ENCODE data around the gene PCDHB9. TPM values are rescaled to one million over a fixed set of nuclear protein-coding genes. Genes with fewer than 3 reads are reported as not detected.
"Not testable (repeated sequence)": the region's sequence is repeated elsewhere in the genome, so short reads cannot be mapped to it uniquely, and the experiment has no call there.

Gene PCDHB9
- total RNA-seq, 1 donor from 2014 or later = 3.1 TPM

DNA sequence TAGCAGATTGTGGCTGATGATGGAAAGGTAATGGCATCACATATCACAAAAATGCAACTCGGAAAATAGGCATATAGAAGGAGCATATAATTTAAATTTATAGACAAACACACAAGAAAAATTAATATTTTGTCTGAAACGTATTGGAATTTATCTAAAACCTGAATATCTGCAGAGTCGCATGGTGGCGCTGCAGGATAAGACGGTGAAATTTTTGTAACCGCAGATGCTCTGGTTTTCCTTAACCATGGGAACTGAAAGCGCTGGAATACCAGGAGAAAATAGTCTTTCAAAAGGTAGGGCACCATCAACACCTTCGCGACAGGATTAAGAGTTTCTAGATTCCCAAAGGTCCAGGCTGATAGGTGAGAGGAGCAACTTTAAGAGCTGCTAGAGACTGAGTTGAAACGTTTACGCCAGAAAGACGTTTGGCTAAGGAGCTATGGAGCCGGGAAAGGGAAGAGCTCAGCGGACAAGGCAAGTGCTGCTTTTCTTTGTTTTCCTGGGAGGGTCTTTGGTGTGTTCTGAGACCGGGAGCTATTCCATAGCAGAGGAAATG, 47.2 kb downstream of the PCDHB9 start:
- H3K36me3 Mint-ChIP-seq (ENCODE audit: low read depth) = peaks cover 24% of the 10 kb centered on the region
- no peak overlapping the region for H3K27ac Mint-ChIP-seq (ENCODE audit: unreplicated experiment)
- H3K4me3 Mint-ChIP-seq (ENCODE audit: unreplicated experiment) = no peak overlapping the region
- no peak for DNase-seq (ENCODE audit: low spot score)
- H3K4me1 Mint-ChIP-seq (ENCODE audit: low read depth) = no peaks in the 10 kb centered on the region
- TF ChIP-seq, protein P1, sequence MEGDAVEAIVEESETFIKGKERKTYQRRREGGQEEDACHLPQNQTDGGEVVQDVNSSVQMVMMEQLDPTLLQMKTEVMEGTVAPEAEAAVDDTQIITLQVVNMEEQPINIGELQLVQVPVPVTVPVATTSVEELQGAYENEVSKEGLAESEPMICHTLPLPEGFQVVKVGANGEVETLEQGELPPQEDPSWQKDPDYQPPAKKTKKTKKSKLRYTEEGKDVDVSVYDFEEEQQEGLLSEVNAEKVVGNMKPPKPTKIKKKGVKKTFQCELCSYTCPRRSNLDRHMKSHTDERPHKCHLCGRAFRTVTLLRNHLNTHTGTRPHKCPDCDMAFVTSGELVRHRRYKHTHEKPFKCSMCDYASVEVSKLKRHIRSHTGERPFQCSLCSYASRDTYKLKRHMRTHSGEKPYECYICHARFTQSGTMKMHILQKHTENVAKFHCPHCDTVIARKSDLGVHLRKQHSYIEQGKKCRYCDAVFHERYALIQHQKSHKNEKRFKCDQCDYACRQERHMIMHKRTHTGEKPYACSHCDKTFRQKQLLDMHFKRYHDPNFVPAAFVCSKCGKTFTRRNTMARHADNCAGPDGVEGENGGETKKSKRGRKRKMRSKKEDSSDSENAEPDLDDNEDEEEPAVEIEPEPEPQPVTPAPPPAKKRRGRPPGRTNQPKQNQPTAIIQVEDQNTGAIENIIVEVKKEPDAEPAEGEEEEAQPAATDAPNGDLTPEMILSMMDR (IDR thresholded peaks at IDR 0.05) = no peak
- peaks cover 66% of the 10 kb centered on the region for H3K9me3 Mint-ChIP-seq (ENCODE audit: low read depth)
- no peaks in the 10 kb centered on the region for H3K27me3 Mint-ChIP-seq (ENCODE audit: low read depth)

DNA sequence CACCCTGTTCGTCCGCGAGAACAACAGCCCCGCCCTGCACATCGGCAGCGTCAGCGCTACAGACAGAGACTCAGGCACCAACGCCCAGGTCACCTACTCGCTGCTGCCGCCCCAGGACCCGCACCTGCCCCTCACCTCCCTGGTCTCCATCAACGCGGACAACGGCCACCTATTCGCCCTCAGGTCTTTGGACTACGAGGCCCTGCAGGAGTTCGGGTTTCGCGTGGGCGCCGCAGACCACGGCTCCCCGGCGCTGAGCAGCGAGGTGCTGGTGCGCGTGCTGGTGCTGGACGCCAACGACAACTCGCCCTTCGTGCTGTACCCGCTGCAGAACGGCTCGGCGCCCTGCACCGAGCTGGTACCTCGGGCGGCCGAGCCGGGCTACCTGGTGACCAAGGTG, 49.0 kb downstream of the PCDHB9 start:
- not testable (repeated sequence) for H3K27ac Mint-ChIP-seq (ENCODE audit: unreplicated experiment); H3K27me3 Mint-ChIP-seq (ENCODE audit: low read depth)
- H3K9me3 Mint-ChIP-seq (ENCODE audit: low read depth) = peaks cover 75% of the 10 kb centered on the region

DNA sequence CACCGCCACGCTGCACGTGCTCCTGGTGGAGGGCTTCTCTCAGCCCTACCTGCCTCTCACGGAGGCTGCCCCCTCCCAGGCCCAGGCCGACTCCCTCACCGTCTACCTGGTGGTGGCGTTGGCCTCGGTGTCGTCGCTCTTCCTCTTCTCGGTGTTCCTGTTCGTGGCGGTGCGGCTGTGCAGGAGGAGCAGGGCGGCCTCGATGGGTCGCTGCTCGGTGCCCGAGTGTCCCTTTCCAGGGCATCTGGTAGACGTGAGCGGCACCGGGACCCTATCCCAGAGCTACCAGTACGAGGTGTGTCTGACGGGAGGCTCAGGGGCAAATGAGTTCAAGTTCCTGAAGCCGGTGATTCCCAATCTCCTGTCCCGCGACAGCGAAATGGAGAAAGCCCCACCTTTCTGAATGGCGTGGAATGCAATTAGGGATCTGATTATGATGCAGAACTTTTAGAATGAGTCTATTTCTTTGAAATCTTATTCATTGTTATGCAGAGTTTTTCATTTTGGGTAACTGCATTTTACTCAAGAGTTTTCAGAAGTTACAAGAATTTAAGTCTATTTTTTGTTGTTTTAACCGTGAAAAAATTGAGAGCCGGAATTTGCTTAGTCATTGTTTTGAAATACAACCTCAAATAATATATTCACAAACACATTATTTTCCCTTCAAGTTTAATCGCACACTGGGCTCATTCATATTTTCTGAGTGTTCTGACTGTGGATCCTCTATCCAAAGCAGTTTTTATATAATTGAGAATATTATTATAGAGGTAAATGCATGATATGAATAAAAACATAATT, 49.8 kb downstream of the PCDHB9 start:
- H3K4me1 Mint-ChIP-seq (ENCODE audit: low read depth) = no peaks in the 10 kb centered on the region
- peak; percentile 86 for DNase-seq (ENCODE audit: low spot score)
- peaks cover 70% of the 10 kb centered on the region for H3K9me3 Mint-ChIP-seq (ENCODE audit: low read depth)
- H3K4me3 Mint-ChIP-seq (ENCODE audit: unreplicated experiment) = no peak overlapping the region
- H3K36me3 Mint-ChIP-seq (ENCODE audit: low read depth) = peaks cover 35% of the 10 kb centered on the region
- H3K27me3 Mint-ChIP-seq (ENCODE audit: low read depth) = no peaks in the 10 kb centered on the region
- H3K27ac Mint-ChIP-seq (ENCODE audit: unreplicated experiment) = no peak overlapping the region
- TF ChIP-seq, protein P1 (IDR thresholded peaks at IDR 0.05) = no peak

More for the DNA sequence above, 49.0 kb downstream of the PCDHB9 start:
- peak; percentile 86 for DNase-seq (ENCODE audit: low spot score)
- H3K4me1 Mint-ChIP-seq (ENCODE audit: low read depth); H3K4me3 Mint-ChIP-seq (ENCODE audit: unreplicated experiment): not testable (repeated sequence)
- H3K36me3 Mint-ChIP-seq (ENCODE audit: low read depth) = peaks cover 37% of the 10 kb centered on the region

Other genes with a start within 250 kb of the PCDHB9 start
- 4.9 to 7.1 TPM (median 6.7 TPM) in 3 replicates for gene PCDHAC2, start 220.7 kb upstream of the PCDHB9 start, total RNA-seq
- gene PCDHB1, start 135.8 kb upstream of the PCDHB9 start, total RNA-seq = 0.05 TPM in 1 of 3 replicates, not detected in the others
- gene PCDHB2, start 92.5 kb upstream of the PCDHB9 start, total RNA-seq = 60.5 to 90.1 TPM (median 64.5 TPM) in 3 replicates
- gene PCDHB3, start 86.7 kb upstream of the PCDHB9 start, total RNA-seq = 5.6 to 12.1 TPM (median 5.6 TPM) in 3 replicates
- gene PCDHB4, start 65.3 kb upstream of the PCDHB9 start, total RNA-seq = 2.0 to 5.4 TPM (median 2.0 TPM) in 3 replicates
- 6.6 to 11.4 TPM (median 10.2 TPM) in 3 replicates for gene PCDHB5, start 52.0 kb upstream of the PCDHB9 start, total RNA-seq
- 1.2 to 3.1 TPM (median 1.2 TPM) in 3 replicates for gene PCDHB6, start 37.1 kb upstream of the PCDHB9 start, total RNA-seq
- 1.1 to 2.5 TPM (median 1.2 TPM) in 3 replicates for gene PCDHB7, start 14.5 kb upstream of the PCDHB9 start, total RNA-seq
- gene PCDHB8, start 9.4 kb upstream of the PCDHB9 start, total RNA-seq = 1.1 to 3.1 TPM (median 1.7 TPM) in 3 replicates
- gene PCDHB16, start 4.8 kb upstream of the PCDHB9 start, total RNA-seq = 4.3 to 6.1 TPM (median 5.9 TPM) in 3 replicates
- gene PCDHB10, start 5.2 kb downstream of the PCDHB9 start, total RNA-seq = 3.8 to 5.3 TPM (median 4.3 TPM) in 3 replicates
- 0.90 to 2.4 TPM (median 1.3 TPM) in 3 replicates for gene PCDHB11, start 12.5 kb downstream of the PCDHB9 start, total RNA-seq
- 1.5 to 2.4 TPM (median 1.7 TPM) in 3 replicates for gene PCDHB12, start 21.6 kb downstream of the PCDHB9 start, total RNA-seq
- 2.4 to 2.9 TPM (median 2.9 TPM) in 3 replicates for gene PCDHB13, start 26.8 kb downstream of the PCDHB9 start, total RNA-seq
- gene PCDHB14, start 36.2 kb downstream of the PCDHB9 start, total RNA-seq = 2.7 to 4.9 TPM (median 4.0 TPM) in 3 replicates
- 1.7 to 4.3 TPM (median 1.9 TPM) in 3 replicates for gene PCDHB15, start 58.2 kb downstream of the PCDHB9 start, total RNA-seq
- 0.15 to 0.48 TPM (median 0.41 TPM) in 3 replicates for gene SLC25A2, start 116.9 kb downstream of the PCDHB9 start, total RNA-seq
- 66.4 to 73.3 TPM (median 69.7 TPM) in 3 replicates for gene TAF7, start 133.6 kb downstream of the PCDHB9 start, total RNA-seq
- 0.10 to 0.23 TPM (median 0.15 TPM) in 3 replicates for gene PCDHGA1, start 143.4 kb downstream of the PCDHB9 start, total RNA-seq
- gene PCDHGA2, start 151.6 kb downstream of the PCDHB9 start, total RNA-seq = 0.19 to 0.30 TPM (median 0.23 TPM) in 3 replicates
- gene PCDHGA3, start 156.7 kb downstream of the PCDHB9 start, total RNA-seq = 0.12 to 0.51 TPM (median 0.28 TPM) in 3 replicates
- 2.4 to 2.7 TPM (median 2.7 TPM) in 3 replicates for gene PCDHGB1, start 162.9 kb downstream of the PCDHB9 start, total RNA-seq
- gene PCDHGA4, start 167.9 kb downstream of the PCDHB9 start, total RNA-seq = 0.72 to 1.4 TPM (median 0.94 TPM) in 3 replicates
- 0.95 to 1.8 TPM (median 1.0 TPM) in 3 replicates for gene PCDHGB2, start 172.8 kb downstream of the PCDHB9 start, total RNA-seq
- gene PCDHGA5, start 177.0 kb downstream of the PCDHB9 start, total RNA-seq = 0.15 to 0.48 TPM (median 0.27 TPM) in 3 replicates
- 0.21 to 0.36 TPM (median 0.30 TPM) in 3 replicates for gene PCDHGB3, start 183.1 kb downstream of the PCDHB9 start, total RNA-seq
- gene PCDHGA6, start 186.7 kb downstream of the PCDHB9 start, total RNA-seq = 0.38 to 0.65 TPM (median 0.45 TPM) in 3 replicates
- 0.17 to 0.31 TPM (median 0.28 TPM) in 3 replicates for gene PCDHGA7, start 195.6 kb downstream of the PCDHB9 start, total RNA-seq
- 12.6 to 14.2 TPM (median 14.2 TPM) in 3 replicates for gene PCDHGB4, start 200.5 kb downstream of the PCDHB9 start, total RNA-seq
- 0.47 to 0.59 TPM (median 0.51 TPM) in 3 replicates for gene PCDHGA8, start 205.5 kb downstream of the PCDHB9 start, total RNA-seq
- 1.0 to 1.6 TPM (median 1.1 TPM) in 3 replicates for gene PCDHGB5, start 210.8 kb downstream of the PCDHB9 start, total RNA-seq
- 0.97 to 3.6 TPM (median 1.4 TPM) in 3 replicates for gene PCDHGA9, start 215.6 kb downstream of the PCDHB9 start, total RNA-seq
- 52.4 to 64.2 TPM (median 56.8 TPM) in 3 replicates for gene PCDHGB6, start 220.9 kb downstream of the PCDHB9 start, total RNA-seq
- 14.9 to 17.4 TPM (median 15.8 TPM) in 3 replicates for gene PCDHGA10, start 225.8 kb downstream of the PCDHB9 start, total RNA-seq
- gene PCDHGB7, start 230.5 kb downstream of the PCDHB9 start, total RNA-seq = 3.5 to 5.4 TPM (median 4.3 TPM) in 3 replicates
- 1.3 to 2.4 TPM (median 1.4 TPM) in 3 replicates for gene PCDHGA11, start 233.9 kb downstream of the PCDHB9 start, total RNA-seq
- gene PCDHGA12, start 243.3 kb downstream of the PCDHB9 start, total RNA-seq = 0.64 to 2.2 TPM (median 0.75 TPM) in 3 replicates